Measurements from ENCODE around the gene PCBP4.

PCBP4 gene

DNA sequence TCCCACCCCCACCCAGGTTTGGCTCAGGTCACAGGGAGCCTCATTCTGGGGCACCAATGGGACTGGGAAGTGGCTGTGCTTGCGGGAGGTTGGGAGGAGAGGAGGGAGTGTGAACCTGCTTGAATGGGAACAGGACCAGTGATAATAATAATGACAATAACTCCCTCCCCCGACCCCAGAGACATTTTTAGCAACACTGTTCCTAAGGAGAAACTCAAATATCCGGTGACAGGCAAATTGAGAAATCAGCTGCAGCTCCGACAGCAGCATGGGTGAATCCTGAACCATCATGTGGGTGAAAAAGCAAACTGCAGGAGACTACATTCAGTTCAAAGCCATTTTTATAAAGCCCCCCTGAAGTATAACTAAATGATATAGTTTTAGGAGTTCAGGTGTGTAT is 40.0 kb upstream of the PCBP4 start:
- H3K4me3 ChIP-seq (replicated peaks in 1 of 2; ENCODE audit: low read depth in 2 of 2, low read length in 2 of 2), result no peak overlapping the region
- TF ChIP-seq, protein P1, sequence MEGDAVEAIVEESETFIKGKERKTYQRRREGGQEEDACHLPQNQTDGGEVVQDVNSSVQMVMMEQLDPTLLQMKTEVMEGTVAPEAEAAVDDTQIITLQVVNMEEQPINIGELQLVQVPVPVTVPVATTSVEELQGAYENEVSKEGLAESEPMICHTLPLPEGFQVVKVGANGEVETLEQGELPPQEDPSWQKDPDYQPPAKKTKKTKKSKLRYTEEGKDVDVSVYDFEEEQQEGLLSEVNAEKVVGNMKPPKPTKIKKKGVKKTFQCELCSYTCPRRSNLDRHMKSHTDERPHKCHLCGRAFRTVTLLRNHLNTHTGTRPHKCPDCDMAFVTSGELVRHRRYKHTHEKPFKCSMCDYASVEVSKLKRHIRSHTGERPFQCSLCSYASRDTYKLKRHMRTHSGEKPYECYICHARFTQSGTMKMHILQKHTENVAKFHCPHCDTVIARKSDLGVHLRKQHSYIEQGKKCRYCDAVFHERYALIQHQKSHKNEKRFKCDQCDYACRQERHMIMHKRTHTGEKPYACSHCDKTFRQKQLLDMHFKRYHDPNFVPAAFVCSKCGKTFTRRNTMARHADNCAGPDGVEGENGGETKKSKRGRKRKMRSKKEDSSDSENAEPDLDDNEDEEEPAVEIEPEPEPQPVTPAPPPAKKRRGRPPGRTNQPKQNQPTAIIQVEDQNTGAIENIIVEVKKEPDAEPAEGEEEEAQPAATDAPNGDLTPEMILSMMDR (IDR thresholded peaks at IDR 0.05; ENCODE audit: low read depth, low read length), result no peak
- DNase-seq (ENCODE audit: low read depth in 2 of 2), result no peak

DNA sequence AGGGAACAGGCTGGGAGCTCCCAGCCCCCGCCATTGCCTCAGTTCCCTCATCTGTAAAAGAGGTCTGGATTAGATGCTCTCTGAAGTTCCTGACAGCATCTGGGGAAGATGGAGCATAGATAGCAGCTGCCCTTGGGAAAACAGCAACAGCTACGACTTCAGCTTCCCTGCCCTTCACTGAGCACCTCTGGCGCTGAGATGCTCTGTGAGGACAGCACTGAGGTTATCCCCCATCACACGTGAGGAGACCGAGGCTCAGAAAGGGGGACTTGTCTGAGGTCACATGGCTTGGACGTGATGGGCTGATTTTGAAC is 39.5 kb upstream of the PCBP4 start:
- TF ChIP-seq, protein P1 (IDR thresholded peaks at IDR 0.05; ENCODE audit: low read depth, low read length), result no peak
- H3K4me3 ChIP-seq (replicated peaks in 1 of 2; ENCODE audit: low read depth in 2 of 2, low read length in 2 of 2), result no peak overlapping the region
- DNase-seq (ENCODE audit: low read depth in 2 of 2), result no peak

DNA sequence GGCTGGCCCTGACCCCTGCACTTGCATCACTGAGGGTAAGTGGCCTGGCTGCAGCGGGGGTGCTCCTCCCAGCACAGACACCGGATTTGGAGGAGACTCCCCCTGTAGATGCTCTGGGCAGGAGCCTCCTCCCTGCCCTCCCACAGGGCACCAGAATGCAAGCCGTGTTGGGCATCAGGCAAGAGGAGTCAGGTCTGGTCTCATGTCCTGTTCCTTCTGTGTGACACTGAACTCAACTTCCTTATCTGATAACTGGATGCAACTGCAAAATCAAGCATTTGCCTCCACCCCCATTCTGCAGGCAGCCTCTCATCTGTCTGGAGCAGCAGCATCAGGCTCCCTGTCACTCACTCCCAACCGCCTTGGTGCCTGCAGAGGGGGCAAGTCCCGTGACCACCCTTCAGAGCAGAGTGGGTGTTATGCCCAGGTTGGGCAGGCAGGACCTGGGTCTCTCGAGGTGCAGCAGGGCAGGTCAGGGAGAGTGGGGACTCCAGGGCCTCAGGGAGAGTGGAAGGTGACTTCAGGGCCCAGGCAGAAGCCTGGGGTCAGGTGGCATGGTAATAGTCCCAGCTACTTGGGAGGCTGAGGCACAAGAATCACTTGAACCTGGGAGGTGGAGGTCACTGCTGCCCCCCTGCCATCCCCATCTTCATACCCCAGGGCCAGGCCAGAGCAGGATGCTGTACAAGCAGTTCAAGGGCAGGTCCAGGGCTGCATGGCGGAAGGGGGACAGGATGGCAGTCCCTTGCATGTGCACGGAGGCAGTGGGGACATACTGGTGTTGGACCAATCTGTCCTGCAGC is 39.0 kb upstream of the PCBP4 start:
- H3K4me3 ChIP-seq (replicated peaks in 1 of 2; ENCODE audit: low read depth in 2 of 2, low read length in 2 of 2), result no peak overlapping the region
- TF ChIP-seq, protein P1 (IDR thresholded peaks at IDR 0.05; ENCODE audit: low read depth, low read length), result no peak
- DNase-seq (ENCODE audit: low read depth in 2 of 2), result no peak

DNA sequence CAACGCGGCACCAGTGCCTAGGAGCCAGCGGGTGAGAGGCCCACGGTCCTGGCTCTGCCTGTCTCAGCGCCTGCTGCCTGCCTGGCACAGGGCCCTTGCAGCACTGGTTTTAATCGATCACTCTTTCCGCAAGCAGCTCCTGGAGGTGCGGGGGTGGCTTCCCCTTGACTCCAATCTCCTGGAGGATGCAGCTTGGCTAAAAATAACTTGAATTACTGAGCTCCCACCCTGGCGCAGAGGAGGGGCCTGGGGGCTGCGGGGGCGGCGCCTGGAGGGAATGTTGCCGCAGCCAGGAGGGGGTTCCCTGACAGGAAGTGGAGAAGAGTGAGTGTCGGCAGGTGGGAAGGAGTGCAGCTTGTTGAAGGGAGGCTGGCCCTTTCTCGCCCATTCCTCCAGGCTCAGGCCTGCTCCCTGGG is 38.3 kb upstream of the PCBP4 start:
- TF ChIP-seq, protein P1 (IDR thresholded peaks at IDR 0.05; ENCODE audit: low read depth, low read length), result no peak
- DNase-seq (ENCODE audit: low read depth in 2 of 2), result peak; percentile 25 to 65
- no peak overlapping the region for H3K4me3 ChIP-seq (replicated peaks in 1 of 2; ENCODE audit: low read depth in 2 of 2, low read length in 2 of 2)

DNA sequence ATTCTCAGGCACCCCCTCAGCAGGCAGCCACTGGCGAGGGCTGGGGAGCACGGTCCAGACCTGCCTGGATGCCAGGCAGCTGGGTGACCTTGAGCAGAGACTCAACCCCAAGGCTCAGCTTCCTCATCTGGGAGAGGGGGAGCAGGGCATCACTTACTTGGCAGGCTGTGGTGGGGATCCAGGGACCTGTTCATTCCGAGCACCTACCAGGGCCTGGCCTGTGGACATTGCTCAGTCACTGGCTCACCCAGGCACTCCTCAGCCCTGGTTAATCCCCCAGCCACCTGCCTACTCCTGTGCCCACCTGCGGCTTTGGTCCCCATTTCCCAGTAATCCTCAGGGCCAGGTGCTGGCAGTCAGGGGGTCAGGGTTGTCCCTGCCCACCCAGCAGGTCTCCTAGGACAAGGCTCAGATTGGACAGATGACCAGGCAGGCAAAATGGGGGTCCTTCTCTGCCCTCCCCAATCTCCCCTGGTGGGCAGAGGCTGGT is 37.7 kb upstream of the PCBP4 start:
- DNase-seq (ENCODE audit: low read depth in 2 of 2), result no peak
- no peak overlapping the region for H3K4me3 ChIP-seq (replicated peaks in 1 of 2; ENCODE audit: low read depth in 2 of 2, low read length in 2 of 2)
- TF ChIP-seq, protein P1 (IDR thresholded peaks at IDR 0.05; ENCODE audit: low read depth, low read length), result no peak

DNA sequence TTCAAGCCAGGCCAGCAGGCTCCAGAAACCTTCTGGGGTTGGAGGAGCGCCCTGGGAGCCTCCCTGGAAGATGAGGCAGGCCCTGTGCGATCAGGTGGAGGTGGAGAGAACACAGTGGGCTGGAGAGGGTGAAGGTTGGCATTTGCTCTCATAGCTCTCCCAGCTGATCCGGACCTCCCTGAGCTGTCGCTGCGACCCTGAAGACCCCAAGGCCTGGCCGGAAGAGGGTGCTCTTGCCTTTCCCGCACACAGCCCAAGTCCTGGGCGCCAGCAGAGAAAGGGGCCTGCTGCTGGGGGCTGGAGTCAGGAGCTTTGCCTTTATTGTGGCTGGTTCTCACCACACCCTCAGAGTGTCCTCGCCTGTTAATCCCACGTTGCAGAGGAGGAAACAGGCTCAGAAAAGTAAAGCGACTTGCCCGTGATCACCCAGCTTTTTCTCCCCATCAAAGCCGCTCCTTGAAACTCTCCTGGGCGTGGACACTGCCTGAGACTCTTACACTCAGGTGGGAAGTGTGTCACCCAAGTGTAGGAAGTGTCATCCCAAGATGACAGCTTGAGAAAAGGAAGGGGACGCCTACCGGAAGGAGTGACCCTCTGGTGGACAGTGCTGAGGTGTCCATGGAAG is 37.0 kb upstream of the PCBP4 start:
- TF ChIP-seq, protein P1 (IDR thresholded peaks at IDR 0.05; ENCODE audit: low read depth, low read length), result peak; percentile 72
- DNase-seq (ENCODE audit: low read depth in 2 of 2), result peak; percentile 61 to 72
- no peak overlapping the region for H3K4me3 ChIP-seq (replicated peaks in 1 of 2; ENCODE audit: low read depth in 2 of 2, low read length in 2 of 2)
